ENCODE data around the gene KCNIP1. TPM values are rescaled to one million over a fixed set of nuclear protein-coding genes. Genes with fewer than 3 reads are reported as not detected.

The KCNIP1 gene
- total and polyA plus RNA-seq, 9 of the 15 experiments (the other 6 are each of a cell fraction or from before 2014, with no cell fraction given), result not detected

DNA sequence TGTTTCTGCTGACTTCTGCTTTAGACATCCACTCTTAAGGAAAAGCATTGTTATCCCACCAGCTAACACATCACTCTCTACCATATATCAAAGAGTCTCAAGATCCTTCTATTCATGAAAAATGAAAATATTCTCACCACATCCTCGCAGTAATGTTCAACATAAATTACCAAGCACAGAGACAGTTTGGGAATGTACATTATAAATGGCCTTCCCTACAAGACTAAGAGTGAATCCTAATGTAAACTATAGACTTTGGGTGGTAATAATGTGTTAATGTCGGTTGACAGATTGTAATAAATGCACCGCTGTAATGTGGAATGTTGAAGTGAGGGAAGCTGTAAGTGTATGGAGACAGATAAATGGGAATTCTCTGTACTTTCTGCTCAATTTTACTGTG, 27.1 kb upstream of the KCNIP1 start (continued):
- TF ChIP-seq, protein P1, sequence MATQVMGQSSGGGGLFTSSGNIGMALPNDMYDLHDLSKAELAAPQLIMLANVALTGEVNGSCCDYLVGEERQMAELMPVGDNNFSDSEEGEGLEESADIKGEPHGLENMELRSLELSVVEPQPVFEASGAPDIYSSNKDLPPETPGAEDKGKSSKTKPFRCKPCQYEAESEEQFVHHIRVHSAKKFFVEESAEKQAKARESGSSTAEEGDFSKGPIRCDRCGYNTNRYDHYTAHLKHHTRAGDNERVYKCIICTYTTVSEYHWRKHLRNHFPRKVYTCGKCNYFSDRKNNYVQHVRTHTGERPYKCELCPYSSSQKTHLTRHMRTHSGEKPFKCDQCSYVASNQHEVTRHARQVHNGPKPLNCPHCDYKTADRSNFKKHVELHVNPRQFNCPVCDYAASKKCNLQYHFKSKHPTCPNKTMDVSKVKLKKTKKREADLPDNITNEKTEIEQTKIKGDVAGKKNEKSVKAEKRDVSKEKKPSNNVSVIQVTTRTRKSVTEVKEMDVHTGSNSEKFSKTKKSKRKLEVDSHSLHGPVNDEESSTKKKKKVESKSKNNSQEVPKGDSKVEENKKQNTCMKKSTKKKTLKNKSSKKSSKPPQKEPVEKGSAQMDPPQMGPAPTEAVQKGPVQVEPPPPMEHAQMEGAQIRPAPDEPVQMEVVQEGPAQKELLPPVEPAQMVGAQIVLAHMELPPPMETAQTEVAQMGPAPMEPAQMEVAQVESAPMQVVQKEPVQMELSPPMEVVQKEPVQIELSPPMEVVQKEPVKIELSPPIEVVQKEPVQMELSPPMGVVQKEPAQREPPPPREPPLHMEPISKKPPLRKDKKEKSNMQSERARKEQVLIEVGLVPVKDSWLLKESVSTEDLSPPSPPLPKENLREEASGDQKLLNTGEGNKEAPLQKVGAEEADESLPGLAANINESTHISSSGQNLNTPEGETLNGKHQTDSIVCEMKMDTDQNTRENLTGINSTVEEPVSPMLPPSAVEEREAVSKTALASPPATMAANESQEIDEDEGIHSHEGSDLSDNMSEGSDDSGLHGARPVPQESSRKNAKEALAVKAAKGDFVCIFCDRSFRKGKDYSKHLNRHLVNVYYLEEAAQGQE (IDR thresholded peaks at IDR 0.05; ENCODE audit: borderline replicate concordance), result no peak
- TF ChIP-seq, protein P1 (CRISPR knock-in tag; IDR thresholded peaks at IDR 0.05; ENCODE audit: low read depth), result no peak
- TF ChIP-seq ZBTB8A (IDR thresholded peaks at IDR 0.05; ENCODE audit: partially characterized antibody) (no peak), ZNF76 (CRISPR knock-in tag; IDR thresholded peaks at IDR 0.05; ENCODE audit: borderline replicate concordance) (no peak)
